ENCODE results near the gene MTHFS.

DNA sequence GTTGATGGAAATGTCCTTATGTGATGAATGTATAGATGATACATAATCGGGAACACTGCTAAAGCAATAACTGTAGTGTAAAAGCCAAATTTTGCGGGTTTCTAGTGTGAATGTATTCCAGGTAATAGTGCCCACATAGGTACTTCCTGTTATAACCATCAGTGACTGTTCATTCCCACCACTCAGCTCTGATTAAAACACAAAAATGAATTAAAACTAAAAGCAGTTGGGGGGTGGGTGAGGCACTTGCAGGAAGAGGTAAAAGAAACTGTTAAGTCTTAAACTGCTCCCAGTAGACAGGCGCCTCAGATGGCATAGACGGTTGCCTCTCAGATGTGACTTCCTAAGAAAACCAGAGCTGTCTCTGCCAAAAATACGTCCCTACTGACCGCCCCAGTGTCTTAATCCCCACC lies 893 bp upstream of the MTHFS start:
- TF ChIP-seq YY1 (IDR thresholded peaks at IDR 0.05; ENCODE audit: insufficient read depth, insufficient read length) = no peak
- TF ChIP-seq SUZ12 (IDR thresholded peaks at IDR 0.05; ENCODE audit: extremely low read depth, insufficient read depth, insufficient read length) = no peak
